NCI-H526 treated with DMSO at 0.1 percent for 48 hours (cell line): Measurements from ENCODE around the gene TCEAL1.
"Not testable (repeated sequence)": the region's sequence is repeated elsewhere in the genome, so short reads cannot be mapped to it uniquely, and the experiment has no call there.

Experiments used
- DNase-seq: peaks from one replicate; lab custom pipeline; 2025; lab: John Stamatoyannopoulos, UW

TCEAL1 gene

DNA sequence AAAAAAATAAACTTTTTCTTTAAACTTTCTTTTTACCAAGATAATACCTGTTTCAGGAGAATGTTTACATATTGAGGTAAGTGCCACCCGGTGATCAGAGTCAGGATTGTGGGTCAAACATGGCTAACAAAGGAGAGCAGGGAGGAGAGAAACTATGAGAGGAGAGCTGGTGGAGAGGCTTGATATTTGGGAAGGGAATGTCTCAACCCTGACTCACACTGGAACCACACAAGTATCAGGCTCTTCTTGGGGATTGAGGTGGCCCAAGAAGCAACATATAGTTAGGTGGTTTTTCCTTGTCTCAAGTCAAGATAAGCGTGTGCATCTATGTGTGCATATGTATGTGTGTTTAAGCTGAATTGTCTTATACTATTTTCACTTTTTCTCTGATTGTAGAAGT, 6.7 kb downstream of the TCEAL1 start:
- DNase-seq: no peak

DNA sequence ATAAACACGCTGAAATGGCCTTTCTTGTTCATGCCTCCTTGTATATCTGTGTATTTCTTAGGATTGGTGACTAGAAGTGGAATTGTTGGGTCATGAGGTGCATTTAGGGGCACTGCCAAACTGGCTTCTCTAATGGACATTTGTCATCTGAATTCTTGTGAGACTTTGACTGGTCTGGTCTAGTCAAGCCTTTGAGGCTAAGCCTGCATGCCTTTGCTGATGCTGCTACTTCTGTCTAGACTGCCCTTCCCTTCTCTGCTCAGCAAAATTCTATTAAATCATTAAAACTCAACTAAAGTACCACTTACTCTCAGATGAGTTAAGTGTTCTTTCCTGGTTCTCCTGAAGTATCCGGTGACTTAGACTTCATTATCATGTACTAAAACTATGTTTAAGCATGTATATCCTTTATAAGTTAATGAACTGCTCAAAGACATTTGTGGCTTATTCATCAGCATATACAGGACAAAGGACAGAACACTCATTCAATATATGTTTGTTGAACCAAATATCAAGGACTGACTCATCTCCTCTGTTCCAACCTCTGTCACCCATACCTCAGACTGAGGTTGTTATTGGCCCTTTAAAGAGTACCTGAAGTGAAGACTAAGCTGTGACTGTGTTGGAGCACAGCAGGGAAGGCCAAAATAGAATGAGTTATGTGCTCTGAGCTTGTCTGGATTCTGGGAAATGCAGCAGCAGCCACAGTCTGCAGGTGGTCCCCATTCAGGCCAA, 9.0 kb downstream of the TCEAL1 start:
- no peak for DNase-seq

DNA sequence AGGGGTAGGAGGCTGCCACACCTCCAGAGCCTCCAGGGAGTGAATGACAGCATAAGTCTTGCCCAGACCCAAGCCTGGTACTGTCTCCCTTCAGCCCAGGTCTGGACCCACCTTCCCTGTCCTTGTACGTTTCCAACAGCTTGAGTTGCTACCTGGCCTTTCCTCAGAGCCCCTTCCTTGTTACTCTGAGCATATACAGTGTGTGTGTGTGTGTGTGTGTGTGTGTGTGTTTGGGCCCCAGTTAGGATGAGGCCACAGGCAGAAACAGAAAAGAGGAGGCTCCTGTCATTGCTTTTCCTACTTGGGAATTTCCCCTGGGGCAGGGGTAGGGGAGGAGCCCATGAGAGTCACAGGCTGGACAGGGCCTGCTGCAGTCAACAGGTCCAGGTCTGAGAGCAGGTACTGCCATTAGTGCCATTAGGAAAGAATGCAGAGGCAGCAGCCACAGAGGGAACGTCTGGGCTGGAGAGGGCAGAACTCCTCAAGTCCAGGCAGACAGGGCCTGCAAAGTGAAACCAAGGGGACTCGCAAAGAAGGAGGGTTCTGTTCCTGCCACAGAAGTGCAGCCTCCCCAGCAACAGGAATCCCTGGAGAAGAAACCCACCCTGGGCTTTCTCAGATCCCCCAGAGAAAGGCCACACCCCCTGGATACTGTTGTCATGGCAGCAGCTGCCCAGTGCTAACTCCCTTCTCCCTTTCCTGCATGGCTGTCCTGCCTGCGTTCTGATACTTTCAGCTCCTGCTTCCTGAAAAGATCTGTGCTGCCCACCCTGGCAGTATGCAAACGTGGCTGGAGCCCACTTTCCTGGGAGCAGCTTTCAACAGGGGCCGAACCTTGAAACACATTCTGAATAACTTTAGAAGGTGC, 9.9 kb downstream of the TCEAL1 start:
- DNase-seq: not testable (repeated sequence)

DNA sequence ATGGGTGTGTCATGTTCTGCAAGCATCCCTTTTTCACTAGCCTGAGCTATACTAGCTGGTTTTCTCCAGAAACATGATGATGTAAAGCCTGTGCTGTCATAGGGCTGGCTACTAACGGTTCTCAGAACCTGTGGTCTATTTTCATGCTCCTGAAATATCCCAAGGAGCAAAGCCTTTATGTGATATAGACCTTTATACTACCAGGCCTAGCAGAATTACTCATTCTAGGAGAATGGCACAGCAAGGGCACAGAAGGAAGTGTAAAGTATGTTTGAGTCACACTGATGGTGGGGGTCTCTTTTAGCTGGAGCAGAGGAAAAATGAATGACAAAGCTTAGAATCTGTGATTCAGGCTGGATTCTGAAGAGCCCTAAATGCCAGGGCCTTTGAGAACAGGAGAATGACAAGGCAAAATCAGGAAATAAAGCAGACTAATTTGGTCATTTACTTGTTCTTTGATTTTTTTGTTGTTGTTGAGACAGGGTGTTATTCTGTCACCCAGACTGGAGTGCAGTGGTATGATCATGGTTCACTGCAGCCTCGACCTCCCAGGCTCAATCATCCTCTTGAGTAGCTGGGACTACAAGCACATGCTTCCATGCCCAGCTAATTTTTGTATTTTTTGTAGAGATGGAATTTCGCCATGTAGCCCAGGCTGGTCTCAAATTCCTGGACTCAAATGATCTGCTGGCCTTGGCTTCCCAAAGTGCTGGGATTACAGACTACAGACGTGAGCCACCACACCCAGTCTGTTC, 11.8 kb downstream of the TCEAL1 start:
- DNase-seq: no peak

DNA sequence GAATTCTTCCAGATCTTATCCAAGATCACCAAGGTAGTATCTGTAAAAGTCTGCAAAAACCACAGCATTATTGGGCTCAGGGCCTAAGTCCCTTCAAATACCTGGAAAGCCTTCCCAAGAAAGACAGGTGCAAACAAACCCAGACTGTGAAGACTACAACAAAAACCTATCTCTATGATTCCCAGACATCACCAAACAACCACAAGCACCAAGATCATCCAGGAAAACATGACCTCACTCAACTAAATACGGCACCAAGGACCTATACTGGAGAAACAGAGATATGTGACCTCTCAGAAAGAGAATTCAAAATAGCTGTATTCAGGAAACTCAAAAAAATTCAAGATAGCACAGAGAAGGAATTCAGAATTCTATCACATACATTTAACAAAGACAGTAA, 15.3 kb downstream of the TCEAL1 start:
- no peak for DNase-seq

DNA sequence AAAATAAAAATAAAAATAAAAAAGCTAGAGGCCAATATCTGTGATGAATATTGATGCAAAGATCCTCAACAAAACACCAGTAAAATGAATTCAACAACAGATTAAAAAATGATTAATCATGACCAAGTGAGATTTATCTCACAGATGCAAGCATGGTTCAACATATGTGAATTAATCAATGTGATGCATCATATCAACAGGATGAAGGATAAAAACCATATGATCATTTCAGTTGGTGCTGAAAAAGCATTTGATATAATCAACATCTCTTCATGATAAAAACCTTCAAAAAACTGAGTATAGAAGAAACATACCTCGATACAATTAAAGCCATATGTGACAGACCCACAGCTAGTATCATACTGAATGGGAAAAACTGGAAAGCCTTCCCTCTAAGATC, 18.9 kb downstream of the TCEAL1 start:
- no peak for DNase-seq

DNA sequence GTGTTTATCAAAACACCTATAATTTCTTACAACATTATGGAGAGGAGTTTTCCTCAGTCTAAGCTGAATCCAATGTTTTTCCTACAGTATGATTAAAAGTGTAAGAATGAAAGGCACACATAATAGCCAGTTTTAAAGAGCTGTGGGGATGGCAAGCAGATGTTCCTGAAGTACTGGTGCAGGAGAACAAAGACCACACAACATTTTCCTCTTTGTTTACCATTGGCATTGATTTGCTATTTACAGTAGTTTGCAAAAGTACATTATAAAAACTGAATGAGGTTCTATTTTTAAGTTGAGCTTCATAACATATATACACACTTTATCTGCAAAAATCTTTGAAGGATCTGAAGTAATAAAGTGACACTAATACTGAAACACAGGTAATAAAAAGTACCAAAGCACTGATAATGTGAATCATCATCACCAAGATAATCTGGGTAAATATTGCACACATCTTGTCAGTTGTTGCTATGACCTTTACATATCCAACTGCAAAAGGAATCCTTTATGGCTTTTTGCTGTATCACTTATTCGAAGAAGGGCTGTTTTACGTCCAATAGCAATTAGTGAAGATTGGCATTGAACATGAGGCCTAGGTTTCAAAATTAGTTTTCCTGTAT, 22.5 kb downstream of the TCEAL1 start:
- DNase-seq: no peak

DNA sequence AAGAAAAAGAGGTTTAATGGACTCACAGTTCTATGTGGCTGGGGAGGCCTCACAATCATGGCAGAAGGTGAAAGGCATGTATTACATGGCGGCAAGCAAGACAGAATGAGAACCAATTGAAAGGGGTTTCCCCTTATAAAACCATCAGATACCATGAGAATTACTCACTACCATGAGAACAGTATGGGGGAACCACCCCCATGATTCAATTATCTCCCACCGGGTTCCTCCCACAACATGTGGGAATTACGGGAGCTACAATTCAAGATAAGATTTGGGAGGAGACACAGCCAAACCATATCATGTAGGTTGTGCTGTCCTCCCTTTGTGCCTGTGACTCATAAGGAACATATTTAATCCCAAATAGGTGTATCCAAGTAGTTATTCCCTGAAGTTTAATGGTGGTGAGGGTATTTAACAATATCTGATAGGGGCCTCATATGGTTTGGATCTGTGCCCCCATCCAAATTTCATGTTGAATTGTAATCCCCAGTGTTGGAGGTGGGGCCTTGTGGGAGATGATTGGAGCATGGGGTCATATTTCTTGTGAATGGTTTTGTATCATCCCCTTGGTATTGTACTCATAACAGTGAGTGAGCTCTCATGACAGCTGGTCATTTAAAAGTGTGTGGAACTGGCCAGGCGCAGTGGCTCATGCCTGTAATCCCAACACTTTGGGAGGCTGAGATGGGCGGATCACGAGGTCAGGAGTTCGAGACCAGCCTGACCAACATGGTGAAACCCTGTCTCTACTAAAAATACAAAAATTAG, 26.6 kb downstream of the TCEAL1 start:
- DNase-seq: not testable (repeated sequence)

DNA sequence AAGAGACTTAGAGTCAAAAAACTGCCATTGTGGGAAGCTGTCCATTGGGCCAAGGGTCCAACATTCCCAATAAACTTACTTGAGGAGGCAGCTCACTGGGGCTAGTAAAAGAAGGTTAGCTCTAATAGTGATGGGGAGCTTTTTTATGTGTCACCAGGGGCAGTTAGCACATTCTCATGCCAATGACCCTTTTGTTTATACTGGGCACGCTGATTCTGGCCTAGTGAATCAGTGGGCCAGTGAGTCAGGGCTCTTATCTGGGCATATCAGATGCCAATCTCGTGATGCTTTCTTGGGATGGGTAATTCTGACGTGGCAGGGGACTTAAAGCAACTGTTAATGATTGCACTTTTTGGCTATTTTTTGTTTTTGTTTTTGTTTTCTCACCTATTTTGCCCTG, 27.8 kb downstream of the TCEAL1 start:
- DNase-seq: no peak

DNA sequence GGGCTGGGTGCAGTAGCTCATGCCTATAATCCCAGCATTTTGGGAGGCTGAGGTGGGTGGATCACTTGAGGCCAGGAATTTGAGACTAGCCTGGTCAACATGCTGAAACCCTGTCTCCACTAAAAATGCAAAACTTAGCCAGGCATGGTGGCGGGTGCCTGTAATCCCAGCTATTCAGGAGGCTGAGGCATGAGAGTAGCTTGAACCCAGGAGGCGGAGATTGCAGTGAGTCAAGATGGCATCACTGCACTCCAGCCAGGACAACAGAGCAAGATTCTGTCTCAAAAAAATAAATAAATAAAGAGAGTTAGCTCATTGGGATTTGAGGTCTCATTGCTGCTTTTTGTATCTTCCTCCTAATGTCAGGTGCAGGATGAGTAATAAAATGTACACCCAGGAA, 28.3 kb downstream of the TCEAL1 start:
- DNase-seq: not testable (repeated sequence)

DNA sequence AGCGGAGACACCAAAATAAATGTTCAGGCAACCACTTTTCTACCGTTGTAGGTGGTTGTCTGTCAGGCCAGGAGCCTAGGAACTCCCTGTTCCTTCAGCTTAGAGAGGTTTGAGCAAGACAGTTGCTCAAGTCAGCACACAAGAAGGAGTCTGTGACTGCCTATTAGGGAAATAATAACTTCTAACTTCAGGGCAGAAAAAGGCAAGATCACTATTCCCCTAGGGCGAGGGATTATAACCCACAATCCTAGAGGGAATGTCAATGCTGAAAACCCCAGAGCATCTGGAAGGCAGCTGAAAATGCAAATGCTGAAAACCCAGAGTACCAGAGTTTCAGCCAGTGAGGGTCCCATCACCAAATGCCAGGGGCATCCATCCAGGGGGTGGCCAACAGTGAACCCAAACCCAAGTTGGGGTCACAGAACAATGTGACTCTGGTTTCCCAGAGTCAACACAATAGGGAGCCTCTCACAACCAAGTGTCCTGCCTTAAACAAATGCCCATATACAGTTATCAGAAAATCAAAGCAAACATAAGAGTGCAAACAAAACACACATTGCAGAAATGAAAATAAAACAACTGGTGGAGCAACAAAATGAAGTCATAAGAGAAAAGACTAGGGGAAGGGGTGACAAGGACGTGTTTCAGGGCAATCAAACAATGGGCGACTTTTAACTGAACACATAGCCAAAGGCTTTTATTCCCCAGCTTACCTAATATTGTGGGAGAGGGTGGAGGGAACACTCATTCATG, 30.1 kb downstream of the TCEAL1 start:
- DNase-seq: no peak

DNA sequence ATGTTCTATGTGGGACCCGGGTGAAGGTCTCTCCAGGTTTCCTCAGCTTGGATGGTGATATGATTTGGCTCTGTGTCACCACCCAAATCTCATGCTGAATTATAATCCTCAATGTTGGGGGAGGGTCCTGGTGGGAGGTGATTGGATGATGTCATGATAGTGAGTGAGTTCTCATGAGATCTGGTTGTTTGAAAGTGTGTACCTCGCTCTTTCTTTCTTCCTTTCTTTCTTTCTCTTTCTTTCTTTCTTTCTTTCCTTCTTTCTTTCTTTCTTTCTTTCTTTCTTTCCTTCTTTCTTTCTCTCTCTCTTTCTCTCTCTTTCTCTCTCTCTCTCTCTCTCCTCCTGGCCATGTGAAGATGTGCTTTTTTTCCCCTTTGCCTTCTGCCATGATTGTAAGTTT, 30.7 kb downstream of the TCEAL1 start:
- DNase-seq: not testable (repeated sequence)

DNA sequence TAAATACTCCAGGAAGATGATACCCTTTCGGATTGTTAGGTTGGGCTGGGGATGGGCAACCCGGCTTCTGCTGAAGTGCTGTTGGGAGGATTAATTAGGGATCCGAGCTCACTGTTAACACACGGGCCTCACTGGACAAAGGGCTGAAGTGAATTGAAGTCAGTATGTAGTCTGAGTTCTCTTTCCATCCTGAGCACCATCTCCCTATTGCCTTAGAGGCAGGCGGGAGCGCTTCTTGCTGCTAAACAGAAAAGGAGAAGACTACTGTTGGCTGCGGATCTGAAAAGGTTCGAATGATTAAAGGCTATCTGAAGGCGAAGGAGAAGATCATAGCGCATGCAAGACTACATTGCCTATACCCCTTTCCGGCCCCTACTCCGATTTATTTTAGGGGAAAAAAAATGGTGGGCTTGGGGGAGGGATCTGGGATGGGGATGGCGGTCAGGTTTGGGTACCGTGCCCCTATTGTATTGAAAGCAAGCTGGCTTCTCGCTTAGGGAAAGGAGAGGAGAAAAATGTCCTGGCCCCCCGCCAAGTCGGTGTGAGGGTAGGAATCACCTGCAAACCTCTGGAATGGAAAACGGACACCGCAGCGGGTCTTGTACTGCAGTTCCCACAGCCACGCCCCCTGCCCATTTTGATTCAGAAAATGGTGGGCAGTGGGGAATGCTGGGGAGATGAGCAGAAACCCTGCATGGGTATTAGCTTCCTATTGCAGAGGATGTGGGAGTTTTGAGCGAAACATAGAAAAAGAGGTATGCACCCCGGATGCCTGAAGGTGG, 35.4 kb downstream of the TCEAL1 start:
- no peak for DNase-seq

DNA sequence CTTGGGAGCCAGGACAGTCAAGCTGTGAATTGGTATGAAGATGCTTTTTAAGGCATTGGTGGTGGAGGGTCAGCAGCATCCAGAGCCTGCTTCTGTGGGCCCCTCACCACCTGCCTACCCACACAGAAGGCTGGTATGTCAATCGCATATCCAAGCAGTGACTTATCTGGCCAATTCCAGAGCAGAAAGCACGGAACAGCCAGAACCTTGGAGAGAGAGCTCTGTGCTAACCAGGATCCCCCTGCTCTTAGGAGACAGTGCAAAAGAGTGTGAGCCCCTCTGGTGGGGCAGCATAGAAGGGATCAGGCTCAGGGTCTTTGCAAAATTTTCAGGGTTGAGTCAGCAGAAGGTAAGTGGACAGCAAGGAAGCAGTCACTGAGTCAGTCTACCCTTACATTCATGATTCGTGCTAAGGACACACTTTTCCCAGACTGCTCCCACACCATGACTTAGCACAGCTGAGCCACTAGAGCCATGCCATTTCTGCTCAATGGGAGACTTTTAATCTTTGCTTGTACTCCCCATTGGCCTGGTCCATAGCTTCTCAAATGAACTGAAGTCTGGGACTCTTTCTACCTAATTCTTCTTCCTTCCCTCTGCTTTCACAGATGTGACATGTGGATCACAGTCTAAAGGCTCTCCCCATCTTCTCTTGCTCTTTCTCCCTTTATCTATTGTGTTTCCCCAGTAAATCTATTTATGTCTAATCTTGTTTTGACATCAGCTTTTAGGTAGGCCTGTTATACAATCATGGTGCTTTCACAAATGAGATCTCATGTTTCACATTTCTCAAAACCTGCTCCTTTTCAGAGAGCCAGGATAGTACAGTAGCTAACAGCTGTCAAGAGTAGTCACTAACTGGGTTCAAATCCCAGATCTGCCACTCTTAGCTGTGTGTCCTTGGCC, 37.7 kb downstream of the TCEAL1 start:
- DNase-seq: no peak

DNA sequence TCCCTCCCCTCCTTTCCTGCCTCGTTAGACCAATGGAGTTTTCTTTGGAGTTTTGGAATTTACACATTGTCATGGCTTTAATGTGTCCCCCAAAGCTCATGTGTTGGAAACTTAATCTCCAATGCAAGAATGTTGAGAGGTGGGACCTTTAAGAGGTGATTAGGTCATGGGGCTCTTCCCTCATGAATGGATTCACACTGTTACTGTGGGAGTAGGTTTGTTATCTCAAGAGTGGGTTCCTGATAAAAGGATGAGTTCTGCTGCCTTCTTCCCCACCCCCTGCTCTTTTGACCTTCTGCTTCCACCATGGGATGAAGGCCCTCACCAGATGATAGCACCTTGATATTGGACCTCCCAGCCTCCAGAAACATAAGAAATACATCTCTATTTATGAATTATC, 41.0 kb downstream of the TCEAL1 start:
- no peak for DNase-seq

DNA sequence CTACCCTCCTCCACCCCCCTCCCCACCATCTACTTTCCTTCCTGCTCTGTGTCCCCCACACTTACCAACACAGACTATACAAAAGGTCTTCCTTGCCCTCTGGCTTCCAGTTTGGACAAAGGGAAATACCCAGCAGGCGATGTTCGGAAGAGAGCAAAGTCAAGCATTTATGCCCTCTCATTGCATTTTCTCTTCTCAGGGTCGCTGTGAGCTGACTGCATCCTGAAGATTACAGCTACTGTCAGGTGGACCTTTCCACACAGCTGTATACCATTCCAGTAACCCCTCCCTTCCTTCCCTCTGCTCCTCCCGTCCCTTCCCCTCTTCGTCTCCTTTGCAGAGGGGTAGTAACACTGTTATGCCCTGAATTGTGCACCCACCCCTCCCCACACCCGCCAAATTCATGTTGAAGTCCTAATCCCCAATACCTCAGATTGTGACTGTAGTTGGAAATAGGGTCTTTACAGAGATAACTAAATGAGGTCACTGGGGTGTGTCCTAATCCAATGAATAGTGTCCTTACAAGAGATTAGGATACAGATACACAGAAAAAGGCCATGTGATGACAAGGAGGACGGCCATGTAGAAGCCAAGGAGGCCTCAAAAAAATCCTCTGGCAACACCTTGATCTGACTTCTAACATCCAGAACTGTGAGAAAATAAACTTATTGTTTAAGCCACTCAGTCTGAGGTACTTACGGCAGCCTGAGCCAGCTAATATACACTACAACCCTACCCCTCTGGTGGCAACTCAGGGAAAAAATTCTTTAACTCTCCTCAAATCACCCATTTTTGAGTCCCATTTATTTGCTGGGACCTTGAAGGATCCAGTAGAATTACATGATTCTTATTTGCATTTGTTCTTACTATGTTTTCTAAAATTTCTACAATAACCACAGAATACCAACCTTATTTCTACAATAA, 46.0 kb downstream of the TCEAL1 start:
- DNase-seq: no peak

DNA sequence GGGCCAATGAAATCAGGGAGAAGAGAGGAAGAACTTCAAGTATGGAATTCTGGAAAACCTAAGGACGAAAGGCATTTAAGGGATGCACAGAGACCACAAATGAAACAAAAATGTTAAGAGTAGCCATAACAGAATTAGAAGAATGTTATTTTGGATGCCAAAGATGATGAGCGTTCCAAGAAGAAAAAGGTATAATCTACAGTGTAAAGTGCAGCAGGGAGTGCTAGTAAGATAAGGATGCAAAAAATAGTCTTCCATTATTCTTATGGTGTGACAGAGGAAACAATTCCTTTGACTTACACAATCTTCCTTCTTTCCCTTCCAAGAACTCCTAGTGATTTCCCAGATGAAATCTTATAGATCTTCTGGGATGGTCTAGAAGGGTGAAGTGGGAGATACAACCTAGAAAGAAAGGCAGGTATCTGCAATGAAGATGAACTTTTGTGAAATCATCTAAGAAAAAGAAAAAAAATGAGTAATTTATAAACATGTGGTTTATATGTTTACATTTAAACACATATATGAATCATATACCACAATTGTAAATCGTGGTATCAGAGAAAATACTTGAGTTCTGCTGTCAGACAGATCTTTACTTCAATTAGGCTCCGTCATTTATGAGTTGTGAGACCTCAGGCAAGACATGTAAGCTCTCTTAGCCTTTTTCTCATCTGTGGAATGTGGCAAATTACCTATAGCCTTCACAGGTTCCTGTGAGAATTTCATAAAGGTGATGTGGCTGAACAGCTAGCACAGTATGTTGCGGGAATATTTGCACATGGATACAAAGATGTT, 49.6 kb downstream of the TCEAL1 start:
- DNase-seq: no peak
